ENCODE data around the gene ISCA1. TPM values are rescaled to one million over a fixed set of nuclear protein-coding genes. Genes with fewer than 3 reads are reported as not detected.

Gene ISCA1
- polyA plus RNA-seq, 2 of the 4 experiments (the other 2 are of a cell fraction), result 42.4 to 58.2 TPM

DNA sequence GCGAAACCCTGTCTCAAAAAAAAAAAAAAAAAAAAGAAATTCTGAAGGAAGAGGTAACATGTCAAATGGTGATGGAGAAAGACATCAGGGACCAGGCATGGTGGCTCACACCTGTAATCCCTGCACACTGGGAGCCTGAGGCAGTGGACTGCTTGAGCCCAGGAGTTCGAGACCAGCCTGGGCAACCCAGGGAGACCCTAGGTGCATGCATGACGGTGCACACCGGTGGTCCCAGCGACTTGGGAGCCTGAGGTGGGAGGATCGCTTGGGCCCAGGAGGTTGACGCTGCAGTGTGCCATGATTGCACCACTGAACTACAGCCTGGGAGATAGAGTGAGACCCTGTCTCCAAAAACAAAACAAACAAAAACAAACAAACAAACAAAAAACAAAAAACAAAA lies 1.8 kb downstream of the ISCA1 start:
- FAIRE-seq (no peak), ATAC-seq (no peak), DNase-seq (ENCODE audit: low read depth in 1 of 2, low spot score in 1 of 2) (no peak)
- TF ChIP-seq POLR2A (IDR thresholded peaks at IDR 0.05; ENCODE audit: low read length) (no peak), KDM5A (IDR thresholded peaks at IDR 0.05) (no peak), CEBPB (IDR thresholded peaks at IDR 0.05) (no peak), NPAS2 (CRISPR knock-in tag; IDR thresholded peaks at IDR 0.05; ENCODE audit: borderline replicate concordance) (no peak), NR3C1 (IDR thresholded peaks at IDR 0.05) (no peak), EP300 (IDR thresholded peaks at IDR 0.05) (no peak), RFX5 (IDR thresholded peaks at IDR 0.05) (no peak)
- TF ChIP-seq, protein P1, sequence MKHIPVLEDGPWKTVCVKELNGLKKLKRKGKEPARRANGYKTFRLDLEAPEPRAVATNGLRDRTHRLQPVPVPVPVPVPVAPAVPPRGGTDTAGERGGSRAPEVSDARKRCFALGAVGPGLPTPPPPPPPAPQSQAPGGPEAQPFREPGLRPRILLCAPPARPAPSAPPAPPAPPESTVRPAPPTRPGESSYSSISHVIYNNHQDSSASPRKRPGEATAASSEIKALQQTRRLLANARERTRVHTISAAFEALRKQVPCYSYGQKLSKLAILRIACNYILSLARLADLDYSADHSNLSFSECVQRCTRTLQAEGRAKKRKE (CRISPR knock-in tag; IDR thresholded peaks at IDR 0.05; ENCODE audit: low read depth), result no peak
- TF ChIP-seq, protein P2, sequence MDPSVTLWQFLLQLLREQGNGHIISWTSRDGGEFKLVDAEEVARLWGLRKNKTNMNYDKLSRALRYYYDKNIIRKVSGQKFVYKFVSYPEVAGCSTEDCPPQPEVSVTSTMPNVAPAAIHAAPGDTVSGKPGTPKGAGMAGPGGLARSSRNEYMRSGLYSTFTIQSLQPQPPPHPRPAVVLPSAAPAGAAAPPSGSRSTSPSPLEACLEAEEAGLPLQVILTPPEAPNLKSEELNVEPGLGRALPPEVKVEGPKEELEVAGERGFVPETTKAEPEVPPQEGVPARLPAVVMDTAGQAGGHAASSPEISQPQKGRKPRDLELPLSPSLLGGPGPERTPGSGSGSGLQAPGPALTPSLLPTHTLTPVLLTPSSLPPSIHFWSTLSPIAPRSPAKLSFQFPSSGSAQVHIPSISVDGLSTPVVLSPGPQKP (IDR thresholded peaks at IDR 0.05; ENCODE audit: low read depth, low read length), result no peak
- Histone ChIP-seq H3K4me1 (peaks cover 13% of the 10 kb centered on the region; the same call in 2 of the 3 replicates), H3K27ac (no peak overlapping the region), H3K9me3 (no peaks in the 10 kb centered on the region), H3K4me2 (peak overlapping the region; percentile 91), H3K4me3 (peak overlapping the region; percentile 69; the same call in 1 of the 3 replicates)
- 93% methylated on average over 7 of the region's 7 CpGs for WGBS (ENCODE audit: missing lambda C conversion rate)
- CTCF ChIA-PET, result interaction anchor here (0.6 kb wide), 1 partner anchor 83 kb away, joined by 3 read pairs; no protein-coding TSS in a partner anchor
- POLR2A ChIA-PET, result no interaction called here

DNA sequence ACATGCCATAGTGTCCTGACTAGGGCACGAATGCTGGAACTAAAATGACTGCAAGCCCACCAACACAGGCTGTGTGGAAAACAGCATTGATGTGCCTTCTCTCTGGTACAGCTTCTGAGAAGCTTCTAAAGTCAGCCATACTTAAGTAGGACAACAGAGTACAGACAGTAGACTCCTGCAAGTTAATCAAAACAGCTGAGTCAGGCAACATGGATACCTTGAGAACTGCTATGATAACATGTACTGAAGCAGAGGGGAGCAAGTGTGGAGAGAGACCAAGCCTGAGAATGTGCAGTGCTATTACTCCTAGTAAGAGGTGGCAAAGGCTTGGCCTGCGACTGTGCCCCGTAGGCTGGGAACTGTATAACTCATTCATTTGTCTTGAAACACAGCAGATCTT lies 2.5 kb downstream of the ISCA1 start:
- FAIRE-seq (no peak), DNase-seq (ENCODE audit: low read depth in 1 of 2, low spot score in 1 of 2) (no peak), ATAC-seq (no peak)
- WGBS (ENCODE audit: missing lambda C conversion rate), result 96% methylated on average over 3 of the region's 3 CpGs
- no peak for TF ChIP-seq GATA3 (IDR thresholded peaks at IDR 0.05; ENCODE audit: borderline replicate concordance)
- TF ChIP-seq MAFK (IDR thresholded peaks at IDR 0.05; ENCODE audit: partially characterized antibody), result peak; percentile 79
- Histone ChIP-seq H3K9me3 (no peaks in the 10 kb centered on the region), H3K4me2 (peak overlapping the region; percentile 91; the same call in 2 of the 3 replicates), H3K4me1 (peaks cover 13% of the 10 kb centered on the region; the same call in 2 of the 3 replicates), H3K27ac (no peak overlapping the region), H3K4me3 (no peak overlapping the region)
- POLR2A ChIA-PET, result no interaction called here
- CTCF ChIA-PET, result interaction anchor here (0.6 kb wide), 2 partner anchors 82 to 497 kb away, joined by 3 read pairs; no protein-coding TSS in a partner anchor

DNA sequence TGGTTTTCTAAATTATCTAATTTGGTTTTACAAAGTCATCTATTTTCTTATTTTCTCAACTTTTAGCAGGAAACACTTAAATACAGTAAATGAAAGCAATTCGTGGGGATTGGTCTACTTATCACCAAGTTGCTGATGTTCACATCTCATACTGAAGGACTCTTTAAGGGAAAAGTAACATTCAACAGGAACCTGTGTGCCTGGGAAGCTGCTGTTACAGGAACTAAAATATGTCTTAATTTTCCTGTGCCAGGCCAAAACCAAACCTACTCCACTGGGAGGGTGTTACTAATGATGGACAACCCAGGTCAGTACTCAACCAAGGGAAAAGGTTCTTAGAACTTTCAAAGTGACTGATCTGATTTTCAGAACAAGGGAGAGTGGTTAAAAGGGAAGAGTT lies 5.3 kb downstream of the ISCA1 start:
- no peak overlapping the region for H3K4me3 ChIP-seq
- H3K4me2 ChIP-seq, result no peak overlapping the region
- no peak for ATAC-seq
- 45% methylated on average over 1 of the region's 1 CpG for WGBS (ENCODE audit: missing lambda C conversion rate)
- H3K9me3 ChIP-seq, result no peaks in the 10 kb centered on the region
- FAIRE-seq, result no peak
- no peak for DNase-seq (ENCODE audit: low read depth in 1 of 2, low spot score in 1 of 2)
- H3K4me1 ChIP-seq, result peaks cover 9% of the 10 kb centered on the region; the same call in 2 of the 3 replicates
- POLR2A ChIA-PET, result no interaction called here
- no peak for TF ChIP-seq JUN (IDR thresholded peaks at IDR 0.05)
- no peak for TF ChIP-seq SREBF2 (IDR thresholded peaks at IDR 0.05)
- TF ChIP-seq, protein P3, sequence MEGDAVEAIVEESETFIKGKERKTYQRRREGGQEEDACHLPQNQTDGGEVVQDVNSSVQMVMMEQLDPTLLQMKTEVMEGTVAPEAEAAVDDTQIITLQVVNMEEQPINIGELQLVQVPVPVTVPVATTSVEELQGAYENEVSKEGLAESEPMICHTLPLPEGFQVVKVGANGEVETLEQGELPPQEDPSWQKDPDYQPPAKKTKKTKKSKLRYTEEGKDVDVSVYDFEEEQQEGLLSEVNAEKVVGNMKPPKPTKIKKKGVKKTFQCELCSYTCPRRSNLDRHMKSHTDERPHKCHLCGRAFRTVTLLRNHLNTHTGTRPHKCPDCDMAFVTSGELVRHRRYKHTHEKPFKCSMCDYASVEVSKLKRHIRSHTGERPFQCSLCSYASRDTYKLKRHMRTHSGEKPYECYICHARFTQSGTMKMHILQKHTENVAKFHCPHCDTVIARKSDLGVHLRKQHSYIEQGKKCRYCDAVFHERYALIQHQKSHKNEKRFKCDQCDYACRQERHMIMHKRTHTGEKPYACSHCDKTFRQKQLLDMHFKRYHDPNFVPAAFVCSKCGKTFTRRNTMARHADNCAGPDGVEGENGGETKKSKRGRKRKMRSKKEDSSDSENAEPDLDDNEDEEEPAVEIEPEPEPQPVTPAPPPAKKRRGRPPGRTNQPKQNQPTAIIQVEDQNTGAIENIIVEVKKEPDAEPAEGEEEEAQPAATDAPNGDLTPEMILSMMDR (IDR thresholded peaks at IDR 0.05), result no peak
- no peak overlapping the region for H3K27ac ChIP-seq
- CTCF ChIA-PET, result interaction anchor here (1.6 kb wide), 1 partner anchor 15 kb away, joined by 5 read pairs; no protein-coding TSS in a partner anchor

DNA sequence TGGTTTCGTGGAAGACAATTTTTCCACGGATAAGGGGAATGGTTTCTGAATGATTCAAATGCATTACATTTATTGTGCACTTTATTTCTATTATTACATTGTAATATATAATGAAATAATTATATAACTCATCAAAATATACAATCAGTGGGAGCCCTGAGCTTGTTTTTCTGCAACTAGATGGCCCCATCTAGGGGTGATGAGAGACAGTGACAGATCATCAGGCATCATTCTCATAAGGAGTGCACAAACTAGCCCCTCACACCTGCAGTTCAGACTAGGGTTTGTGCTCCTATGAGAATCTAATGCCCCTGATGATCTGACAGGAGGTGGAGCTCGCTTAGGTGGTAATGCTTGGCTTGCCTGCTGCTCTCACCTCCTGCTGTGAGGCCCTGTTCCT lies 6.4 kb downstream of the ISCA1 start:
- no peak for TF ChIP-seq NFE2L2 (conservative IDR thresholded peaks at IDR 0.05; ENCODE audit: low read length)
- no peak for TF ChIP-seq RFX5 (IDR thresholded peaks at IDR 0.05)
- TF ChIP-seq RAD21 (conservative IDR thresholded peaks at IDR 0.05 in 1 of 2, IDR thresholded peaks at IDR 0.05 in 1 of 2), result peak in 1 of 2 experiments; percentile 48; a peak in 3 of 5 replicates
- TF ChIP-seq ZC3H11A (IDR thresholded peaks at IDR 0.05), result no peak
- ATAC-seq (peak in 1 of 2 experiments; percentile 60; a peak in 3 of 6 replicates), FAIRE-seq (no peak), DNase-seq (ENCODE audit: low read depth in 1 of 2, low spot score in 1 of 2) (peak in 1 of 2 experiments; percentile 15)
- H3K4me1 ChIP-seq, result peaks cover 7% of the 10 kb centered on the region; the same call in 2 of the 3 replicates
- no peak overlapping the region for H3K27ac ChIP-seq
- 89% methylated on average over 3 of the region's 3 CpGs for WGBS (ENCODE audit: missing lambda C conversion rate)
- no peak overlapping the region for H3K4me3 ChIP-seq
- no peaks in the 10 kb centered on the region for H3K9me3 ChIP-seq
- POLR2A ChIA-PET, result interaction anchor here (0.6 kb wide), 1 partner anchor 346 kb away, joined by 4 read pairs; no protein-coding TSS in a partner anchor
- CTCF ChIA-PET, result interaction anchor here (0.8 to 1.3 kb wide), 4 partner anchors 9 to 247 kb away, joined by 3 to 5 read pairs (median 4); no protein-coding TSS in a partner anchor
- H3K4me2 ChIP-seq, result no peak overlapping the region
